B cell (primary cell): Measurements from ENCODE around the gene NUP35. TPM values are rescaled to one million over a fixed set of nuclear protein-coding genes. Genes with fewer than 3 reads are reported as not detected.

Experiments
- ATAC-seq: fragments of 200-7000 bp; cut with Tn5 transposase; one replicate; pipeline ENCODE4 v1.10.0; 2021; ENCODE audit warnings: low read depth, mild to moderate bottlenecking, moderate number of reproducible peaks, moderate library complexity
- CTCF ChIA-PET: fragments of 350-600 bp; sonication (Branson Sonifier 250); formaldehyde crosslinking; loops from one replicate; lab custom pipeline; 2021; ENCODE audit warnings: antibody characterized with exemption, inconsistent platforms; lab: Charles Lee
- POLR2A ChIA-PET: fragments of 350-600 bp; sonication (Branson Sonifier 250); formaldehyde crosslinking; loops from one replicate; lab custom pipeline; 2021; ENCODE audit warnings: antibody characterized with exemption; lab: Charles Lee
- DNase-seq: peaks from one replicate; pipeline ENCODE4 v3.0.0; 2013
- H2AFZ ChIP-seq: 2 replicates; pipeline ENCODE4 v1.6.1; 2012; ENCODE audit warnings: mild to moderate bottlenecking, low read depth, low read length; ENCODE audit not compliant: insufficient read depth, poor library complexity, severe bottlenecking
- H3K27ac ChIP-seq, 2 donors: 1 replicate in 1 of 2; 2 replicates in 1 of 2; pipeline ENCODE4 v1.5.1; 2012 to 2013; ENCODE audit warnings: low read length in 2 of 2, mild to moderate bottlenecking in 2 of 2, moderate library complexity in 1 of 2
- H3K27me3 ChIP-seq, 4 experiments: fragments of 200-600 bp in 1 of 4; sonication (generic) in 1 of 4; replicated peaks in 1 of 4; 1 replicate in 2 of 4; 2 replicates in 2 of 4; pipeline versions ENCODE4 v1.6.1 to v1.7.0; 2013 to 2016; ENCODE audit warnings: low read length in 3 of 4, mild to moderate bottlenecking in 2 of 4, mixed read lengths in 1 of 4, moderate library complexity in 1 of 4; ENCODE audit not compliant: insufficient read depth in 4 of 4, control insufficient read depth in 3 of 4; ENCODE audit errors: control extremely low read depth in 1 of 4
- H3K36me3 ChIP-seq, 2 experiments: replicated peaks in 1 of 2; 1 replicate in 1 of 2; 2 replicates in 1 of 2; pipeline versions ENCODE4 v1.6.1 to v1.7.1; 2013; ENCODE audit warnings: low read length in 1 of 2; ENCODE audit not compliant: insufficient read depth in 2 of 2, control insufficient read depth in 1 of 2; ENCODE audit errors: control extremely low read depth in 1 of 2, extremely low read depth in 1 of 2
- H3K4me1 ChIP-seq, 2 donors: fragments of 200-600 bp in 1 of 2; sonication (generic) in 1 of 2; 1 replicate in 1 of 2; 2 replicates in 1 of 2; pipeline versions ENCODE4 v1.5.1 to v1.6.1; 2013 to 2017; ENCODE audit warnings: low read length in 2 of 2; ENCODE audit not compliant: control insufficient read depth in 2 of 2, insufficient read depth in 2 of 2
- H3K4me2 ChIP-seq: replicated peaks from 2 replicates; pipeline ENCODE3; 2012; ENCODE audit warnings: mild to moderate bottlenecking, low read depth, low read length; ENCODE audit not compliant: poor library complexity, severe bottlenecking
- H3K4me3 ChIP-seq, 5 experiments: fragments of 200-600 bp in 1 of 5; sonication (generic) in 1 of 5; 1 replicate in 3 of 5; 2 replicates in 2 of 5; pipeline versions ENCODE4 v1.5.1 to v1.7.0; 2011 to 2016; ENCODE audit warnings: low read length in 4 of 5, mild to moderate bottlenecking in 4 of 5, low read depth in 2 of 5, control low read depth in 1 of 5, moderate library complexity in 1 of 5; ENCODE audit not compliant: insufficient read depth in 1 of 5; ENCODE audit errors: control extremely low read depth in 1 of 5, extremely low read depth in 1 of 5
- H3K79me2 ChIP-seq: fragments of 200-600 bp; sonication (generic); one replicate; pipeline ENCODE4 v1.6.0; 2016; ENCODE audit warnings: low read length; ENCODE audit not compliant: control insufficient read depth, insufficient read depth
- H3K9ac ChIP-seq: fragments of 200-600 bp; sonication (generic); 2 replicates; pipeline ENCODE4 v1.6.1; 2017; ENCODE audit warnings: mild to moderate bottlenecking, low read length, moderate library complexity
- H3K9me3 ChIP-seq, 3 donors: one replicate each; pipeline versions ENCODE4 v1.6.1 to v1.7.1; 2013; ENCODE audit warnings: low read length in 2 of 3; ENCODE audit not compliant: control insufficient read depth in 2 of 3, insufficient read depth in 1 of 3; ENCODE audit errors: control extremely low read depth in 1 of 3
- H4K20me1 ChIP-seq: 2 replicates; pipeline ENCODE4 v1.6.0; 2012; ENCODE audit warnings: mild to moderate bottlenecking, low read length; ENCODE audit not compliant: insufficient read depth, control insufficient read depth, poor library complexity, severe bottlenecking
- H3K27ac Mint-ChIP-seq: one replicate; pipeline ENCODE4 v1.8.0; 2021; ENCODE audit warnings: mixed read lengths
- H3K27me3 Mint-ChIP-seq: one replicate; pipeline ENCODE4 v1.8.0; 2021; ENCODE audit warnings: mixed read lengths
- H3K4me1 Mint-ChIP-seq: one replicate; pipeline ENCODE4 v1.8.0; 2021; ENCODE audit warnings: mixed read lengths
- H3K4me3 Mint-ChIP-seq: one replicate; pipeline ENCODE4 v1.8.0; 2021; ENCODE audit warnings: mixed read lengths
- H3K9me3 Mint-ChIP-seq: one replicate; pipeline ENCODE4 v1.8.0; 2022; ENCODE audit warnings: mixed read lengths; ENCODE audit not compliant: insufficient read depth
- EZH2 ChIP-seq: IDR thresholded peaks from 2 replicates; pipeline ENCODE4 v1.6.1; 2012; ENCODE audit warnings: borderline replicate concordance, low read depth, mild to moderate bottlenecking, moderate library complexity, low read length; ENCODE audit not compliant: insufficient read depth, poor library complexity, severe bottlenecking
- WGBS: methylation state at CpG from one replicate; pipeline ENCODE4 v1.1.5; 2013; ENCODE audit warnings: missing lambda C conversion rate; ENCODE audit not compliant: insufficient coverage; 5-methylcytosine and 5-hydroxymethylcytosine counted together
- intact Hi-C: fragments of 100-400 bp; cut with micrococcal nuclease; formaldehyde crosslinking; loops from one replicate; pipeline ENCODE4 v1.10.0; 2022
- polyA plus RNA-seq: library from polyadenylated mRNA; depleted of rRNA; stranded (reverse); fragments of >200 nt; gene quantifications from 2 replicates; pipeline ENCODE4 v1.2.3, GENCODE V29; 2012
- total RNA-seq, 2 donors: library from RNA; stranded (reverse); fragments of 120-200 nt in 1 of 2; gene quantifications; 1 replicate in 1 of 2; 2 replicates in 1 of 2; pipeline versions ENCODE4 v1.2.3 to v1.2.4, GENCODE V29; 2013 to 2022
- TF ChIP-seq, protein P1 (sequence below): fragments of 200-600 bp; IDR thresholded peaks from one replicate; pipeline ENCODE4 v1.8.0; 2022; ENCODE audit warnings: antibody characterized with exemption, mild to moderate bottlenecking

The NUP35 gene
- total and polyA plus RNA-seq, 2 donors (not counting 1 experiment from before 2014, with no cell fraction given): 8.3 to 26.0 TPM

DNA sequence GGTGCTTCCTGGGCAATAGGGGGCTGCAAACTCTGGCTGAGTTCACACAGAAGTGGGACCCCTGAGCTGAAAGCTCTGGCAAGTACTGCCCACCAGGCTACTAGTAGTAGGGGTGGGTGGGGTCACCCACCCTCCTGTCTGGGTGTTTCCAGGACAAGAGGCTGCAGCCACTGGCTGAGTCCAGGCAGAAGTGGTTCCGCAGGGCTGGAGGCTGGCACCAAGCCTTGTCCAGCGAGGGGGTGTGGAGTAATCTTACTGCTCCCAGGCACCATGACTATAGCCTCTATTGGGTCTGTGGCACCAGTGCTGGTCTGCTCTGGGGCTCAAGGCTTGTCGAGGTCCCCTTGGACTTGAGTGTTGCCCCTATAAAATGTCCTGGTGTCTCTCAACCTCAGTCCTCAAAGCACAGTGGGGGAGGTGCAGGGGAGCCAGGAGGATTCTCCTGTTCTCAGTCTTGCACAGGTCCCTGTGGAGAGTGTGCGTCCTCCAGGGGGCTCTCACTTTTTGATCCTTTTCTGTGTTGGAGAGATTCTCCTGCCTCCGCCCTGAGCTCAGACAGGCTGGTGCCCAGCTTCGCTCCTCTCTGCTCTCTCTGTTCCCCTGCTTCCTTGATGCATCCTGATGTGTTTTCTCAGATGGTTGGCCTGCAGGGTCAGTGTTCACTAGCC lies 48.1 kb downstream of the NUP35 start:
- ATAC-seq: no peak

DNA sequence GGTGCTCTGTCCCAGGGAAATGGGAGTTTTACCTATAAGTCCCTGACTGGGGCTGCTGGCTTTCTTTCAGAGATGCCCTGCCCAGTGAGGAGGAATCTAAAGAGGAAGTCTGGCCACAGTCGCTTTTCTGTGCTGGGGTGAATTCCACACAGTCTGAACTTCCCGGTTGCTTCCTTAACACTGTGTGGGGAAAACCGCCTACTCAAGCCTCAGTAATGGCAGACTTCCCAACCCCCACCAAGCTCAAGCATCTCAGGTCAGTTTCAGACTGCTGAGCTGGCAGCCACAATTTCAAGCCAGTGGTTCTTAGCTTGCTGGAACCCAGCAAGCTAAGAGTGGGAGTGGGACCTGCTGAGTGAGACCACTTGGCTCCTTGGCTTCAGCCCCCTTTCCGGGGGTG lies 54.9 kb downstream of the NUP35 start:
- no peak overlapping the region for H3K4me3 ChIP-seq
- H3K9me3 ChIP-seq: peaks cover 0 to 5% (median 0%) of the 10 kb centered on the region in 3 donors
- DNase-seq (no peak), ATAC-seq (no peak)
- Mint-ChIP-seq H3K4me1 (no peaks in the 10 kb centered on the region), H3K27me3 (no peaks in the 10 kb centered on the region), H3K9me3 (peaks cover 8% of the 10 kb centered on the region), H3K4me3 (no peak overlapping the region), H3K27ac (no peak overlapping the region)
- ChIA-PET POLR2A (no interaction called here), CTCF (no interaction called here)
- no peak overlapping the region for H3K9ac ChIP-seq
- no peaks in the 10 kb centered on the region for H3K27me3 ChIP-seq
- H3K4me1 ChIP-seq: no peaks in the 10 kb centered on the region
- H4K20me1 ChIP-seq: no peaks in the 10 kb centered on the region
- 93% methylated on average over 3 of the region's 4 CpGs for WGBS
- intact Hi-C loops: no loop called here
- no peaks in the 10 kb centered on the region for H3K79me2 ChIP-seq
- H3K27ac ChIP-seq: no peak overlapping the region
- no peak overlapping the region for H2AFZ ChIP-seq
- no peak overlapping the region for H3K4me2 ChIP-seq
- TF ChIP-seq, protein P1, sequence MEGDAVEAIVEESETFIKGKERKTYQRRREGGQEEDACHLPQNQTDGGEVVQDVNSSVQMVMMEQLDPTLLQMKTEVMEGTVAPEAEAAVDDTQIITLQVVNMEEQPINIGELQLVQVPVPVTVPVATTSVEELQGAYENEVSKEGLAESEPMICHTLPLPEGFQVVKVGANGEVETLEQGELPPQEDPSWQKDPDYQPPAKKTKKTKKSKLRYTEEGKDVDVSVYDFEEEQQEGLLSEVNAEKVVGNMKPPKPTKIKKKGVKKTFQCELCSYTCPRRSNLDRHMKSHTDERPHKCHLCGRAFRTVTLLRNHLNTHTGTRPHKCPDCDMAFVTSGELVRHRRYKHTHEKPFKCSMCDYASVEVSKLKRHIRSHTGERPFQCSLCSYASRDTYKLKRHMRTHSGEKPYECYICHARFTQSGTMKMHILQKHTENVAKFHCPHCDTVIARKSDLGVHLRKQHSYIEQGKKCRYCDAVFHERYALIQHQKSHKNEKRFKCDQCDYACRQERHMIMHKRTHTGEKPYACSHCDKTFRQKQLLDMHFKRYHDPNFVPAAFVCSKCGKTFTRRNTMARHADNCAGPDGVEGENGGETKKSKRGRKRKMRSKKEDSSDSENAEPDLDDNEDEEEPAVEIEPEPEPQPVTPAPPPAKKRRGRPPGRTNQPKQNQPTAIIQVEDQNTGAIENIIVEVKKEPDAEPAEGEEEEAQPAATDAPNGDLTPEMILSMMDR: no peak
- TF ChIP-seq EZH2: no peak
- H3K36me3 ChIP-seq: peaks cover 0 to 16% of the 10 kb centered on the region in 2 experiments

More for the DNA sequence above, 48.1 kb downstream of the NUP35 start:
- H3K4me3 Mint-ChIP-seq: no peak overlapping the region
- POLR2A ChIA-PET: no interaction called here
- 100% methylated on average over 6 of the region's 6 CpGs for WGBS
- no peak for DNase-seq
- H3K79me2 ChIP-seq: no peaks in the 10 kb centered on the region
- H3K27me3 ChIP-seq: no peaks in the 10 kb centered on the region
- no peak overlapping the region for H3K9ac ChIP-seq
- CTCF ChIA-PET: no interaction called here
- no peaks in the 10 kb centered on the region for H3K4me1 ChIP-seq
- no peak overlapping the region for H3K27ac ChIP-seq
- no peak overlapping the region for H3K27ac Mint-ChIP-seq
- no peaks in the 10 kb centered on the region for H4K20me1 ChIP-seq
- H2AFZ ChIP-seq: no peak overlapping the region
- no peaks in the 10 kb centered on the region for H3K36me3 ChIP-seq
- no peak for TF ChIP-seq EZH2
- TF ChIP-seq, protein P1: no peak
- intact Hi-C loops: no loop called here
- H3K4me2 ChIP-seq: no peak overlapping the region
- no peaks in the 10 kb centered on the region for H3K9me3 Mint-ChIP-seq
- no peaks in the 10 kb centered on the region for H3K4me1 Mint-ChIP-seq
- H3K9me3 ChIP-seq: peaks cover 0 to 2% (median 0%) of the 10 kb centered on the region in 3 donors
- no peaks in the 10 kb centered on the region for H3K27me3 Mint-ChIP-seq
- no peak overlapping the region for H3K4me3 ChIP-seq
